Stomach (tissue), 4 donors: ENCODE measurements around the gene MAMLD1.

Experiments used
- CTCF ChIP-seq, 7 experiments: fragments of 450-650 bp in 4 of 7; fragments of 200-600 bp in 3 of 7; sonication (generic) in 3 of 7; IDR thresholded peaks; one replicate each; pipeline ENCODE4 v1.5.1; 2016 to 2019; ENCODE audit warnings: antibody characterized with exemption in 7 of 7, control low read depth in 2 of 7, mild to moderate bottlenecking in 1 of 7
- POLR2A ChIP-seq, 4 donors: fragments of 450-650 bp; IDR thresholded peaks; one replicate each; pipeline ENCODE4 v1.6.1; 2016; ENCODE audit warnings: antibody characterized with exemption in 4 of 4, control low read depth in 2 of 4, mild to moderate bottlenecking in 1 of 4, moderate library complexity in 1 of 4

GRCh38 chrX:150540965-150541364, 177.8 kb downstream of the MAMLD1 start:
- TF ChIP-seq CTCF (IDR thresholded peaks at IDR 0.05) (no peak), POLR2A (IDR thresholded peaks at IDR 0.05) (no peak)
